K562 (cell line): Measurements from ENCODE around the gene CDH5. TPM values are rescaled to one million over a fixed set of nuclear protein-coding genes. Genes with fewer than 3 reads are reported as not detected.

Source experiments
- ATAC-seq: fragments of 200-7000 bp; cut with Tn5 transposase; 3 replicates; pipeline ENCODE4 v1.9.1; 2020; ENCODE audit warnings: moderate library complexity
- BruUV-seq: library from RNA; stranded (reverse); fragments of 400-500 nt; replicated peaks from 2 replicates; lab custom pipeline; 2021; lab: Mats Ljungman, UMichigan
- CTCF ChIA-PET: fragments of 300-600 bp; formaldehyde crosslinking; extraction: SDS; loops from one replicate; lab custom pipeline; 2021; ENCODE audit warnings: low intra/inter-chr PET ratio; lab: Yijun Ruan, JAX
- POLR2A ChIA-PET: fragments of 300-600, 350-650 bp; sonication (Branson Sonifier 250); formaldehyde crosslinking; extraction: SDS; loops from one replicate; lab custom pipeline; 2021; ENCODE audit warnings: antibody characterized with exemption, inconsistent platforms; lab: Yijun Ruan, JAX
- DNase-seq, 4 experiments: peaks; one replicate each; pipeline versions ENCODE4 v3.0.0 to v3.0.0-alpha.2; 2011 to 2018; ENCODE audit warnings: low spot score in 3 of 4, mixed read lengths in 3 of 4; ENCODE audit errors: extremely low read depth in 1 of 4
- FAIRE-seq: peaks from 2 replicates; lab custom pipeline; 2011; peaks lifted over from hg19 to GRCh38; lab: Jason Lieb, UNC
- H2AFZ ChIP-seq: 2 replicates; pipeline ENCODE4 v1.6.0; 2011; ENCODE audit warnings: low read depth, low read length, control low read depth, inconsistent platforms
- H3K27ac ChIP-seq: fragments of 200-600 bp; 3 replicates; pipeline ENCODE4 v1.8.0; 2011; ENCODE audit warnings: low read depth, mild to moderate bottlenecking, control low read depth, inconsistent platforms, low read length, moderate library complexity, mixed read lengths; ENCODE audit errors: extremely low read depth
- H3K27me3 ChIP-seq, 2 experiments: fragments of 300-600 bp in 1 of 2; 2 replicates in 1 of 2; 3 replicates in 1 of 2; pipeline versions ENCODE4 v1.6.0 to v1.8.0; 2011; ENCODE audit warnings: inconsistent platforms in 2 of 2, low read length in 2 of 2, mild to moderate bottlenecking in 1 of 2, mixed read lengths in 1 of 2, moderate library complexity in 1 of 2; ENCODE audit not compliant: control insufficient read depth in 2 of 2, insufficient read depth in 2 of 2
- H3K36me3 ChIP-seq: fragments of 300-600 bp; 3 replicates; pipeline ENCODE4 v1.8.0; 2011; ENCODE audit warnings: mild to moderate bottlenecking, low read length, inconsistent platforms; ENCODE audit not compliant: control insufficient read depth, insufficient read depth
- H3K4me1 ChIP-seq, 2 experiments: fragments of 200-600 bp in 1 of 2; replicated peaks in 1 of 2; 2 replicates in 1 of 2; 3 replicates in 1 of 2; pipeline versions ENCODE4 v1.5.1 to v1.8.0; 2011; ENCODE audit warnings: inconsistent platforms in 2 of 2, low read length in 2 of 2, mild to moderate bottlenecking in 1 of 2, mixed read lengths in 1 of 2, moderate library complexity in 1 of 2; ENCODE audit not compliant: control insufficient read depth in 2 of 2, insufficient read depth in 2 of 2
- H3K4me2 ChIP-seq: 2 replicates; pipeline ENCODE4 v1.6.1; 2011; ENCODE audit warnings: low read length, control low read depth, inconsistent platforms, mixed read lengths; ENCODE audit not compliant: insufficient read depth
- H3K4me3 ChIP-seq: fragments of 200-600 bp; sonication (generic), shearing (Covaris generic); 2 replicates; pipeline ENCODE4 v1.5.1; 2016; ENCODE audit warnings: control low read depth, inconsistent platforms
- H3K79me2 ChIP-seq: fragments of 200-600 bp; 3 replicates; pipeline ENCODE4 v1.8.0; 2011; ENCODE audit warnings: low read length, inconsistent platforms; ENCODE audit not compliant: control insufficient read depth, insufficient read depth
- H3K9ac ChIP-seq, 2 experiments: 2 replicates each; pipeline versions ENCODE4 v1.6.0 to v1.6.1; 2011; ENCODE audit warnings: low read depth in 2 of 2, low read length in 2 of 2, control low read depth in 1 of 2, inconsistent platforms in 1 of 2, mild to moderate bottlenecking in 1 of 2, mixed read lengths in 1 of 2; ENCODE audit not compliant: insufficient read depth in 1 of 2
- H3K9me1 ChIP-seq: one replicate; pipeline ENCODE4 v1.6.0; 2011; ENCODE audit warnings: inconsistent platforms, mild to moderate bottlenecking, low read length, moderate library complexity; ENCODE audit not compliant: control insufficient read depth, insufficient read depth
- H3K9me3 ChIP-seq: replicated peaks from 2 replicates; pipeline ENCODE4 v1.5.1; 2011; ENCODE audit warnings: low read depth, low read length, inconsistent platforms; ENCODE audit not compliant: control insufficient read depth, insufficient read depth
- H4K20me1 ChIP-seq: replicated peaks from 2 replicates; pipeline ENCODE4 v1.6.1; 2011; ENCODE audit warnings: low read length, inconsistent platforms, mixed read lengths; ENCODE audit not compliant: control insufficient read depth, insufficient read depth
- EP400 ChIP-seq: fragments of 450-650 bp; IDR thresholded peaks from 2 replicates; pipeline ENCODE4 v1.6.1; 2017; ENCODE audit warnings: antibody characterized with exemption, mild to moderate bottlenecking, moderate library complexity
- FOXA1 ChIP-seq: fragments of 450-650 bp; IDR thresholded peaks from 2 replicates; pipeline ENCODE4 v1.6.1; 2016; ENCODE audit warnings: mild to moderate bottlenecking, borderline replicate concordance
- TARDBP ChIP-seq: fragments of 450-650 bp; IDR thresholded peaks from 2 replicates; pipeline ENCODE4 v1.6.1; 2016
- WGBS: fragments of 100-300 bp; shearing (Covaris generic); methylation state at CpG from one replicate; pipeline ENCODE4 v1.1.6; 2016; ENCODE audit warnings: low coverage, mixed read lengths; ENCODE audit not compliant: insufficient coverage; ENCODE audit errors: missing lambda C conversion rate; 5-methylcytosine and 5-hydroxymethylcytosine counted together
- in situ Hi-C: fragments of 300-500 bp; cut with MboI; formaldehyde crosslinking; loops from 4 replicates; pipeline ENCODE4 v1.15.0; 2018; ENCODE audit warnings: inconsistent platforms, mixed read lengths
- intact Hi-C: fragments of 100-400 bp; cut with micrococcal nuclease; formaldehyde crosslinking; loops from 2 replicates; pipeline ENCODE4 v1.14.2; 2022
- polyA plus RNA-seq, 8 experiments: library from polyadenylated mRNA; depleted of rRNA in 4 of 8; stranded (reverse) in 5 of 8; unstranded in 3 of 8; fragments of >200 nt; fragmentation: Nextera tagmentation in 2 of 8; fragmentation: Illumina TruSeq in 1 of 8; extraction: Ambion mirVana in 2 of 8; extraction: Trizol in 1 of 8; gene quantifications; 2 replicates each; pipeline versions ENCODE4 v1.2.1 to v1.2.3, GENCODE V29; 2011 to 2014; ENCODE audit warnings: inconsistent platforms in 1 of 8, missing spikeins in 1 of 8
- total RNA-seq, 7 experiments: library from RNA; depleted of rRNA in 6 of 7; stranded (reverse); fragments of >200 nt in 6 of 7; fragmentation: Illumina TruSeq in 2 of 7; extraction: Trizol in 2 of 7; gene quantifications; 2 replicates each; pipeline versions ENCODE4 v1.2.1 to v1.2.3, GENCODE V29; 2011 to 2021; ENCODE audit warnings: low replicate concordance in 1 of 7

CDH5 gene
- total and polyA plus RNA-seq, 9 of the 15 experiments (the other 6 are each of a cell fraction or from before 2014, with no cell fraction given): not detected

- TF ChIP-seq TARDBP: no peak
- TF ChIP-seq, all 486 proteins: peak for 0
Measured at GRCh38 chr16:66366433-66367299, at the start of gene CDH5 (continued).

- no peak overlapping the region for H3K27ac ChIP-seq
- H3K4me1 ChIP-seq: no peaks in the 10 kb centered on the region
- FAIRE-seq: no peak
- H3K9ac ChIP-seq: no peak overlapping the region
- no peaks in the 10 kb centered on the region; the same call in 1 of the 2 replicates for H4K20me1 ChIP-seq
- H3K9me1 ChIP-seq: no peaks in the 10 kb centered on the region
- no peak overlapping the region for H2AFZ ChIP-seq
- no peaks in the 10 kb centered on the region for H3K36me3 ChIP-seq
- H3K27me3 ChIP-seq: peaks cover 0 to 14% of the 10 kb centered on the region in 2 experiments; a peak in 2 of 5 replicates
- POLR2A ChIA-PET: interaction anchor here (0.6 kb wide), 1 partner anchor 21 kb away, joined by 3 read pairs; no protein-coding TSS in a partner anchor
- no peaks in the 10 kb centered on the region for H3K9me3 ChIP-seq
- DNase-seq: no peak
- BruUV-seq: no TSS peak
- no peaks in the 10 kb centered on the region for H3K79me2 ChIP-seq
- TF ChIP-seq EP400 (no peak), FOXA1 (no peak)
- intact Hi-C loops (no loop called here), in situ Hi-C loops (no loop called here)
- WGBS: 0% methylated on average over 1 of the region's 1 CpG
- CTCF ChIA-PET: no interaction called here
- ATAC-seq: no peak
- H3K4me2 ChIP-seq: no peak overlapping the region
- H3K4me3 ChIP-seq: no peak overlapping the region
Measured at GRCh38 chr16:66318505-66318904, 48.0 kb upstream of the CDH5 start.
